ENCODE results near the gene PLEKHN1.
"Not testable (repeated sequence)": the region's sequence is repeated elsewhere in the genome, so short reads cannot be mapped to it uniquely, and the experiment has no call there.

The PLEKHN1 gene

DNA sequence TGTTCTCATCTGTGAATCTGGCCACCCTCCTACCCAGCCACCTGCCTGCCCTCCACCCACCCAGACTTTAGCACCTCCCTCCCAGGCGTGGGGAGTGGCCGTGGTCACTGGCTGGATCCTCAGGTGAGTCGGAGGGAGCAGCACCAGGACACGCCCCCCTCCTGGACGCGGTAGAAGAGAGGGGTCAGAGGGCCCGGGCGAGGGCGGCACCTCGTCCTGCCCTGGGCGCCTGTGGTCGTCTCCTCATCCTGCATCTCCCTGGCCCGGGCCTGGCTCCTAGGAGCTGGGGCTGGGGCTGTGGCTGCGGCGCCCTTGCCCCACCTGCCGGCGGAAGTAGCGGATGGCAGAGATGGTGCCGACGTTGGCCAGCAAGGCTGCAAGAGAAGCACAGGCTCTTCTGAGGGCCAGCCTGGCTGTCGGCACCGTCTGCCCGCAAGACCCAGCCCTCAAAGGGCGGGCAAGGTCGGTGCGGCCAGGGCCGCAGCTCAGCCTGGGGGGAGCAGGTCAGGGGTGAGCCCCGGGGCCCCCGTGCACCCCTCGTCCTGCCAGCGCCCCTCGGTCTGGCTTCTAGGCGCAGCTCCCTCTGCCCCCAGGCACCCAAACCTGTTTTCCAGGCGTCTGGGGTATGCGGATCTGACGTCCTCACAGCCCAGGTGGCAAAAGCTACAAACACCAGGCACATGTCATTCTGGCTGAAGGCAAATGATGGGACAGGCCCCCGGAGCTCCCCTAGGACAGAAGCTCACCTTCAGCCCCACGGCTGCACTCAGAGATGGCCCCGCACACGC, 9.8 kb downstream of the PLEKHN1 start:
- no peak for DNase-seq

DNA sequence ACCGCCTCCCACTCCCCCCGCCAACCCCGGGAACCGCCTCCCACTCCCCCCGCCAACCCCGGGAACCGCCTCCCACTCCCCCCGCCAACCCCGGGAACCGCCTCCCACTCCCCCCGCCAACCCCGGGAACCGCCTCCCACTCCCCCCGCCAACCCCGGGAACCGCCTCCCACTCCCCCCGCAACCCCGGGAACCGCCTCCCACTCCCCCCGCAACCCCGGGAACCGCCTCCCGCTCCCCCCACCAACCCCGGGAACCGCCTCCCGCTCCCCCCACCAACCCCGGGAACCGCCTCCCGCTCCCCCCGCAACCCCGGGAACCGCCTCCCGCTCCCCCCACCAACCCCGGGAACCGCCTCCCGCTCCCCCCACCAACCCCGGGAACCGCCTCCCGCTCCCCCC, 10.5 kb downstream of the PLEKHN1 start:
- not testable (repeated sequence) for DNase-seq

- DNase-seq: no peak
Measured at GRCh38 chr1:978069-978834, 12.0 kb downstream of the PLEKHN1 start.

- no peak for DNase-seq
Measured at GRCh38 chr1:978835-979743, 12.8 kb downstream of the PLEKHN1 start.

GRCh38 chr1:979744-980072, 13.4 kb downstream of the PLEKHN1 start:
- no peak for DNase-seq

DNA sequence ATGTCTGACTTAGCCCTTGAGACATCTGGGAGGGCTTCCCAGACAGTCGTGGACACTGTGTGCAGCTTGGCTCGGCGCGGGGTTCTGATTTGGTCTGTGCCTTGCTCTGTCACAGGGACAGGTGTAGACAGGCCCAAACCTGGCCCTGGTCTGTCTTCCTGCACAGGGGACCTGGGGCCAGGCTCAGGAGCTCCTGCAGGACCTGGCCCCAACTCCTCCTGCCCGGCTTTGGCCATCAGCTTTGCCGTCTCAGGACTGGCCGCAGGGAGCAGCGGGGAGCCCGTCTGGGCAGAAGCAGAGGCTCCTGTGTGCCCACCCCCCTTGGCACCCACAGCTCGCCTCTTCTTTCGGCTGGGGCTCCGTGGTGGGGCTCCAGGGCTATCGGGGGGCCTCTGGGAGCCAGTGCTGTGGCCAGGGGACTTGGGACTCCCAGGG, 13.9 kb downstream of the PLEKHN1 start:
- DNase-seq: no peak

DNA sequence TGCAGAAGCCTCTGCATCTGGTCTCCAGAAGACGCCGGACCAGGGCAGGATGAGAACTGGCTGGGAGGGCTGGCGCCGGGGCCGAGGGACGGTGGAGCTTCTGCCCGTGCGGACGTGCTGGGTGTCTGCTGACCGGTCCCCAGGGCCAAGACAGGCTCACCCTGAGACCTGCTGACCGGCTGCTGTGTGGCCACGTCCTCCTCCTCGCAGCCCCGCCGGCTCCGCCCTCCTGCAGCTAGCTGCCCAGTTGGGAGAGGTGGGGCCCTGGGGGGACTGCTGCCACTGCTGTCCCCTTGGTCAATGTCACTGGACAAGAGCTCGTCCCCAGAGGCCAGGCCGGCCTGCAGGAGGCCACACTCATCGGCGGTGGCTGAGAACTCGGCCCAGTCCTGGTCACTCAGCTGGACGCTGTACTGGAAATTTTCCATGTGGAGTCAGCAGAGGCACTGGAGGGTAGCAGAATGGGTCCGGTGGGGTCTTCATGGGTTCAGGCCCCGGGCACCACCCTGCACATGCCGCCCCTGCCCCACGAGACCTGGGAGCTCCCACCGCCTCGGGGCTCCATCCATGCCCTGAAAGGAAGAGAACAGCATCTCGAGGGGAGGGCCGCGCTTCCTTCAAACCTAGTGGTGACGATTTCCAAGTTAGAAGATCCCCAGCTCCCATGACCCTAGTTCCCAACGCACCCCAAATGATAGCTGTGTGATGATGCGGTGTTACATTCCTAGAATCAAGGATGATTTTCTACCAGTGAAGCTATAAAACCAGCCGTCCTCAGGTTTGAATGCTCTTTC, 14.5 kb downstream of the PLEKHN1 start:
- no peak for DNase-seq

DNA sequence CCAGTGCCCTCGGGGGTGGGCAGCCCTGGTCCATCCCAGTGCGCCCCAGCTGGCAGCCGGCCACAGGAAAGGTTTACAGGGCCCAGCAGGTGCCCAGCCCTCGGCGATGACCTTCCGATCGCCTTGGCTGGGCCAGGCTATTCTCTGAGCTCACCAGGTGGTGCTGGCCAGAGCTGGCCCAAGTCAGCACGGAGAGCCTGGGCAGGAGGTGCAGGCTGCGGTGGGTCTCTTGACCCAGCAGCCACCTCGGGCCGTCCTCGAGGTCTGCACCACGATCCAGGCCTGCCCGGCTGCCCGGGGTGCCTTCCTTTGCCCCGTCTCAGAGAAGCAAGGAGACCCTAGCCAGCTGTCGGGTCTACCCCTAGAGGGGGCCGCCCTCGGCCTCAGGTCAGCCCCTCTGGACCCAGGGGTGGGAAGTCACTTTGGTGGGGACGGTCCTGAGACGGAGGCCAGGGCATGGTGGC, 15.2 kb downstream of the PLEKHN1 start:
- DNase-seq: no peak

DNA sequence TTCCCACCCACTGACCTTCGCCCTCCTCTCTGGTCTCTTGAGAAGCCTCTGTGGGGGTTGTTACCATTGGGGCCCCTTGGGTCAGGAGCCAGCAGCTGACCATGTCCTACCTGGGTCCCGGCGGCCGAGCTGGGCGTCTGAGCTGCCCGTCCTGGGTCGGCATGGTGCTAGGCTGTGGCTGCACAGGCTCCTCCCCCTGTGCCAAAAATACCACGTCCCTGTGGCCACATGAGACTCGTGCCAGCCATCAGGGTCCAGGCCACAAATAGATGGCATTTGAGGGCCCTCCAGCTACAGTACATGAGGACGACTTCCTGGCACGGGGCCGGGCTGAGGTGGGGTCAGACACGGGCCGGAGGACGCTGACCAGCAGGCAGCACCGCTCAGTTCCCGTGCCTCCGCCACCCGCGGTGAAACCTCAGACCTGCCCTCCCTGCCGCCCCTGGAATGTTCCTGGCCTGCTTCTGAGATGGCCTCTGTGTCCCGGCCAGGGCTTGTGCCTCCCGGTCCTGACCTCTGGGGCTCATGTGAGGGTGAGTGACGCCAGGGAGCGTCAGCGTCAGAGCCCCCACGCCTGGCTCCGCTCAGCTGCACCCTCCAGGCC, 15.8 kb downstream of the PLEKHN1 start, which contains the start of gene PERM1:
Gene PERM1, minus strand, starts transcription at position 139 of the 604 bp plus-strand sequence. CDS start 1,064 bp downstream, outside the sequence.
- DNase-seq: no peak

DNA sequence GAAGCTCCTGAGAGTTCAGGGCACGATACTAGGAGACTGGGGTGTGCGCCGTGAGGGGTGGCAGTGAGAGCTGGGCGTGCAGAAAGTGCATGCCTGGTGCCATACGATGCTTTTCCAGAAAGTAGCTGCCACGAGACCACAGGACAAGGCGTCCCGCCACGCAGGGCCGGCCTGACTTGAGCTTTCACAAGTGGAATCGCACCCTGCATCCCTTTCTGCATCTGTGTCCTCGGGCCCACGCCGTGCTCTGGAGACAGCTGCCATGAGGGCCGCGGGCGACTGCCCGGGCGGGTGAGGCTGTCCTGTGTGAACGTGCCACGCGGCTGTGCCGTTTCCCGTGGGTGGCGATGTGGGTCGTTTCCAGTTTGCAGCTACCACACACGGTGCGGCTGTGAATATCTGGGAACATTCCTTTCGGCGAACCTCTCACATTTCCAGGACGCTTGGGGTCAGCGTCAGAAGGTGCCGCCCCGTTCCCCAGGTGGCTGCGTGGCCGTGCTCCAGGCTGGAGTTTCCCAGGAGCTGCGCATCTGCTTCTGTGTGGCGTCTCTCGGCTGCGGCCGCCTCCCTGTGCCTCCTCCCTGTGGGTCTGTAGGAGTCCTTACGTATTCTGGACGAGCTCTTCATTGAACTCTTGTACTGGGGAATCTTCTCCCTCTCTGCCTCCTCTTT, 16.6 kb downstream of the PLEKHN1 start:
- no peak for DNase-seq

DNA sequence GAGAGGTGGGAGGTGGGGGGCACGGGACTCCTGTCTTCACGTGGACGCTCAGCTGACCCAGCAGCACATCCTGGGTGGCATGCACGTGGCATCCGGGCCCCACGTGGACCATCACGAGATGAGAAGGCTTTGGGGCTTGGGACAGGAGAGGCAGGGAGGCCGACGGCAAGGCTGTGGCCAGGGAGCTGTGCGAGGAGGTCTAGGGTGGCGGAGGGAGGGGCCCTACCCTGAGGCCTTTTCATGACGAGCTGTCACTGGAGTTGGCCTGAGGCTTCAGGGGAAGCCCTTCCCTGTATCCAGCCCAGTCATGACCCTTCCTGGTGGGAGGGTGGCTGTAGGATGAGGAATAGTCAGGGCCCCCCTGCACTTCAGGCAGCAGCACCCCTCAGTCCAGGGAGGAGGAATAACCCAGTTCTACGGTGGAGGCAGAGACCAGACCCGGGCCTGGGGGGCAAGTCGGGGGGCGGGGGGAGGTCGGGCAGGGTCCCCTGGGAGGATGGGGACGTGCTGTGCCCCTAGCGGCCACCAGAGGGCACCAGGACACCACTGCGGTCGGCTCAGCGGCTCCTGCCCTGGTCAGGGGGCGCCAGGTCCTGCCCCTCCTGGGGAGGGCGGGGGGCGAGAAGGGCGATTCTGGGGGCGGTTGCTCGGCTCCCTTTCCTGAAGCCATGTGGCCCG, 17.7 kb downstream of the PLEKHN1 start:
- peak; percentile 37 for DNase-seq

- no peak for DNase-seq
Measured at GRCh38 chr1:984476-984814, 18.2 kb downstream of the PLEKHN1 start.

DNA sequence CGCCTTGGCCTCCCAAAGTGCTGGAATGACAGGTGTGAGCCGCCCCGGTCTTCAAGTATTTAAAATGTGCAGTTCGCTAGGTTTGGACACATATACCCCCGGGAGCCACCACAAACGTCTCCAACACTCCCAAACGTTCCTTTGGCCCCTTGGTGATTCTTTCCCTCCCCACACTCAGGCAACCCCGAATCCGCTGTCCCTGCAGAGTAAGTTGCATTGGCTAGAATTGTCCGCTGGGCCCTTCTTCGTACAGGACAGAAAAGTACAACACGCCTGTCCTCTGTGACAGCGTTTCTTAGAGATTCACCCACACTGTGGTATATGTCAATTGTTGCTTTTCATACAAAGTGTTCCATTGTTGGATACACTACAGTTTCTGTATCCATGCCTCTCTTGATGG, 18.8 kb downstream of the PLEKHN1 start:
- no peak for DNase-seq

- DNase-seq: not testable (repeated sequence)
Measured at GRCh38 chr1:988061-988460, 21.8 kb downstream of the PLEKHN1 start.

DNA sequence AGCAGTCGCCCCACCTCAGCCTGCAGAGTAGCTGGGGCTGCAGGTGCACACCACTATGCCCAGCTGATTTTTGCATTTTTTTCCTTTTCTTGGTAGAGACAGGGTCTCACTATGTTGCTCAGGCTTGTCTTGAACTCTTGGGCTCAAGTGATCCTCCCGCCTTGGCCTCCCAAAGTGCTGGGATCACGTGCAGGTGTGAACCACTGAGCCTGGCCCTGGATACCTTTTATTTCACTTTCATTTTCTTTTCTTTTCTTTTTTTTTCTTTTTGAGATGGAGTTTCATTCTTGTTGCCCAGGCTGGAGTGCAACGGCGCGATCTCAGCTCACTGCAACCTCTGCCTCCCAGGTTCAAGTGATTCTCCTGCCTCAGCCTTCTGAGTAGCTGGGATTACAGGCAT, 25.0 kb downstream of the PLEKHN1 start:
- DNase-seq: not testable (repeated sequence)

- DNase-seq: no peak
Measured at GRCh38 chr1:991895-992294, 25.6 kb downstream of the PLEKHN1 start.

DNA sequence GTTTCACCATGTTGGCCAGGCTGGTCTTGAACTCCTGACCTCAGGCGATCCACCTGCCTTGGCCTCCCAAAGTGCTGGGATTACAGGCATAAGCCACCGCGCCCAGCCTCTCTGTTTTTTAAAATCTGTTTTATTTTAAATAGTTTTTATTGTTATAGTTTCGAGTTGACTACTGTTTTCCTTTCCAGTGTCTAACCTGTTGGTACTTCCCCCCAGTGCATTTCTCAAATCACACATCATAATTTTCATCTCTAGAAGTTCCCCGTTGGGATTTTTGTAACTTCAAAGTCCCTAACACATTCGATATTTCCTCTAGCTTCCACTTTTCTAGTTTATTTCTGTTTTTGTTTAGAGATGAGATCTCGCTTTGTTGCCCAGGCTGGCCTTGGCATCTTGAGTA, 26.1 kb downstream of the PLEKHN1 start:
- no peak for DNase-seq

GRCh38 chr1:993379-993995, 27.2 kb downstream of the PLEKHN1 start:
- DNase-seq: no peak

GRCh38 chr1:994546-994945, 28.3 kb downstream of the PLEKHN1 start:
- not testable (repeated sequence) for DNase-seq

All from activated gamma-delta T cell (primary cell).